ENCODE measurements around the gene LENEP.

The LENEP gene

GRCh38 chr1:154951901-154952657 lies 41.3 kb upstream of the LENEP start:
- H4K91ac ChIP-seq (ENCODE audit: low read depth, low read length, poor library complexity): no peak overlapping the region
- H3K79me1 ChIP-seq (ENCODE audit: low read depth, low read length): peaks cover 10% of the 10 kb centered on the region
- H4K8ac ChIP-seq (ENCODE audit: low read depth, low read length): no peak overlapping the region
- H3K9ac ChIP-seq (ENCODE audit: low read depth, low read length, poor library complexity): no peak overlapping the region
- H2AFZ ChIP-seq (ENCODE audit: low read length): no peak overlapping the region
- H3K14ac ChIP-seq (ENCODE audit: low read length): no peak overlapping the region
- no peak overlapping the region for H2BK15ac ChIP-seq (ENCODE audit: low read length)
- peaks cover 30% of the 10 kb centered on the region in 2 donors for H3K36me3 ChIP-seq (replicated peaks in 1 of 2; ENCODE audit: control insufficient read depth in 2 of 2, insufficient read depth in 2 of 2, low read length in 2 of 2)
- no peak overlapping the region for H2BK120ac ChIP-seq (ENCODE audit: low read depth, low read length)
- no peak for DNase-seq (ENCODE audit: low spot score)
- H3K4me1 ChIP-seq (ENCODE audit: control insufficient read depth in 2 of 2, insufficient read depth in 1 of 2, low read depth in 1 of 2, low read length in 2 of 2): peaks cover 25 to 26% of the 10 kb centered on the region in 2 donors
- no peaks in the 10 kb centered on the region for H3K9me3 ChIP-seq (replicated peaks in 1 of 2; ENCODE audit: control insufficient read depth in 2 of 2, insufficient read depth in 1 of 2, low read depth in 1 of 2, low read length in 2 of 2)
- no peak overlapping the region for H3K4me3 ChIP-seq (ENCODE audit: low read length in 2 of 2)
- no peak overlapping the region for H2BK5ac ChIP-seq (ENCODE audit: low read length)
- no peaks in the 10 kb centered on the region for H3K27me3 ChIP-seq (ENCODE audit: control insufficient read depth in 3 of 3, insufficient read depth in 3 of 3, low read depth in 1 of 3, low read length in 3 of 3)
- H3K4ac ChIP-seq (ENCODE audit: low read length): no peak overlapping the region
- no peak overlapping the region for H3K23ac ChIP-seq (ENCODE audit: low read depth, low read length, poor library complexity)
- no peak overlapping the region for H3K4me2 ChIP-seq (ENCODE audit: insufficient read depth, low read length, poor library complexity, severe bottlenecking)
- no peak overlapping the region for H2BK12ac ChIP-seq (ENCODE audit: low read length)
- H3K18ac ChIP-seq (ENCODE audit: low read length): no peak overlapping the region
- no peak overlapping the region for H3K27ac ChIP-seq (replicated peaks; ENCODE audit: low read length)
- no peak overlapping the region for H2AK5ac ChIP-seq (ENCODE audit: low read depth, low read length)
- no CpG with 5 or more reads among the region's 15 CpGs for WGBS, 2 donors (ENCODE audit: extremely low coverage in 2 of 2, insufficient read length in 2 of 2, insufficient replicate concordance in 1 of 2)

DNA sequence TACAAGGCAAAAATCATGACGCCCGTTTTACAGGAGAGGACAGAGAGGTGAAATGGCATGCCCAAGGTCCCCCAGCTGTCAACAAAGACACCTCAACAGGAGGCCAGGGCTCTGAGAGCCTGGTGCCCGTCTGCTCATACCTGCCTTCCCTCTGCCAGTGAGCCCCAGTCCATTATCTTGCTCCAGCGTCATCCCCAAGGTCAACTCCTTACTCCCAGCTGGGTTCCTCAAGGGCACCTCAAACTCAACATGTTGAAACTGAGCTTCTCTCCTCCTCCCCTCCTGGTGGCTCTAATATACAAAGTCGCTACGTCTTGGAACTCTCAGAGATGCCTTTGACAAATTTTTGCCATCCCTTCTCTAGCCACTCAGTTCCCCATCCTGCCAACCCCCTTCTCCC lies 40.7 kb upstream of the LENEP start:
- Histone ChIP-seq H4K91ac (ENCODE audit: low read depth, low read length, poor library complexity) (no peak overlapping the region), H4K8ac (ENCODE audit: low read depth, low read length) (no peak overlapping the region), H3K4ac (ENCODE audit: low read length) (no peak overlapping the region), H2BK120ac (ENCODE audit: low read depth, low read length) (no peak overlapping the region), H3K27me3 (ENCODE audit: control insufficient read depth in 3 of 3, insufficient read depth in 3 of 3, low read depth in 1 of 3, low read length in 3 of 3) (no peaks in the 10 kb centered on the region), H3K9me3 (replicated peaks in 1 of 2; ENCODE audit: control insufficient read depth in 2 of 2, insufficient read depth in 1 of 2, low read depth in 1 of 2, low read length in 2 of 2) (no peaks in the 10 kb centered on the region), H2BK15ac (ENCODE audit: low read length) (no peak overlapping the region), H3K23ac (ENCODE audit: low read depth, low read length, poor library complexity) (no peak overlapping the region), H3K9ac (ENCODE audit: low read depth, low read length, poor library complexity) (no peak overlapping the region), H3K18ac (ENCODE audit: low read length) (no peak overlapping the region), H3K79me1 (ENCODE audit: low read depth, low read length) (peaks cover 8% of the 10 kb centered on the region), H2AK5ac (ENCODE audit: low read depth, low read length) (no peak overlapping the region), H3K4me2 (ENCODE audit: insufficient read depth, low read length, poor library complexity, severe bottlenecking) (no peak overlapping the region), H3K36me3 (replicated peaks in 1 of 2; ENCODE audit: control insufficient read depth in 2 of 2, insufficient read depth in 2 of 2, low read length in 2 of 2) (peaks cover 25 to 29% of the 10 kb centered on the region in 2 donors), H3K27ac (replicated peaks; ENCODE audit: low read length) (no peak overlapping the region), H2BK5ac (ENCODE audit: low read length) (no peak overlapping the region), H3K14ac (ENCODE audit: low read length) (no peak overlapping the region), H2AFZ (ENCODE audit: low read length) (no peak overlapping the region), H3K4me1 (ENCODE audit: control insufficient read depth in 2 of 2, insufficient read depth in 1 of 2, low read depth in 1 of 2, low read length in 2 of 2) (peaks cover 27 to 28% of the 10 kb centered on the region in 2 donors), H3K4me3 (ENCODE audit: low read length in 2 of 2) (no peak overlapping the region), H2BK12ac (ENCODE audit: low read length) (no peak overlapping the region)
- WGBS, 2 donors (ENCODE audit: extremely low coverage in 2 of 2, insufficient read length in 2 of 2, insufficient replicate concordance in 1 of 2): no CpG with 5 or more reads among the region's 6 CpGs
- DNase-seq (ENCODE audit: low spot score): no peak

DNA sequence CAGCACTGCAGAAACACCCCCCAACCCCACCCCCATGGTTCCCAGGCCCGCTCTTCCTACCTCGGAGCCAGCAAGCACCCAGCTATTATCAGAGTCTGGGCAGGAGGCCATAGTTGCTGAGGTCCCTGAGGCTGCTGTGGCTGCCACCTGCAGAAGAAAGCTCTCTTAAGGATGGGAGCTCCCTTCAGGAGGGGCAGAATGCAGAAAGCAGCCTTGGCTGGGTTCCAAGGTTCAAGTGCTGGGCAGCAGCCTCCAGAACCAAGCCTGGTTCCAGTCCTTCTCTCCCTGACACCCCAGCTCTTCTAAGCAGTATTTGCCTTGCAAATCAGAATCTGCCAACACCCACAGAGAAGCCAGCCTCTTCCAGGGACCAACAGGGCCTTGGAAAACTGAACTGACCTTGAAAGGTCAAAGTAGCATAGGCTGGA lies 39.8 kb upstream of the LENEP start:
- no CpG with 5 or more reads among the region's 2 CpGs for WGBS, 2 donors (ENCODE audit: extremely low coverage in 2 of 2, insufficient read length in 2 of 2, insufficient replicate concordance in 1 of 2)
- Histone ChIP-seq H4K91ac (ENCODE audit: low read depth, low read length, poor library complexity) (no peak overlapping the region), H2BK12ac (ENCODE audit: low read length) (no peak overlapping the region), H2BK120ac (ENCODE audit: low read depth, low read length) (no peak overlapping the region), H2AK5ac (ENCODE audit: low read depth, low read length) (no peak overlapping the region), H3K27me3 (ENCODE audit: control insufficient read depth in 3 of 3, insufficient read depth in 3 of 3, low read depth in 1 of 3, low read length in 3 of 3) (no peaks in the 10 kb centered on the region), H3K4ac (ENCODE audit: low read length) (no peak overlapping the region), H3K18ac (ENCODE audit: low read length) (no peak overlapping the region), H3K36me3 (replicated peaks in 1 of 2; ENCODE audit: control insufficient read depth in 2 of 2, insufficient read depth in 2 of 2, low read length in 2 of 2) (peaks cover 19 to 30% of the 10 kb centered on the region in 2 donors), H3K4me3 (ENCODE audit: low read length in 2 of 2) (no peak overlapping the region), H4K8ac (ENCODE audit: low read depth, low read length) (no peak overlapping the region), H2BK5ac (ENCODE audit: low read length) (no peak overlapping the region), H3K9me3 (replicated peaks in 1 of 2; ENCODE audit: control insufficient read depth in 2 of 2, insufficient read depth in 1 of 2, low read depth in 1 of 2, low read length in 2 of 2) (no peaks in the 10 kb centered on the region), H3K4me2 (ENCODE audit: insufficient read depth, low read length, poor library complexity, severe bottlenecking) (no peak overlapping the region), H3K23ac (ENCODE audit: low read depth, low read length, poor library complexity) (no peak overlapping the region), H3K27ac (replicated peaks; ENCODE audit: low read length) (no peak overlapping the region), H2BK15ac (ENCODE audit: low read length) (no peak overlapping the region), H3K9ac (ENCODE audit: low read depth, low read length, poor library complexity) (no peak overlapping the region), H2AFZ (ENCODE audit: low read length) (no peak overlapping the region), H3K79me1 (ENCODE audit: low read depth, low read length) (peaks cover 5% of the 10 kb centered on the region), H3K4me1 (ENCODE audit: control insufficient read depth in 2 of 2, insufficient read depth in 1 of 2, low read depth in 1 of 2, low read length in 2 of 2) (peaks cover 27 to 28% of the 10 kb centered on the region in 2 donors), H3K14ac (ENCODE audit: low read length) (no peak overlapping the region)
- no peak for DNase-seq (ENCODE audit: low spot score)

DNA sequence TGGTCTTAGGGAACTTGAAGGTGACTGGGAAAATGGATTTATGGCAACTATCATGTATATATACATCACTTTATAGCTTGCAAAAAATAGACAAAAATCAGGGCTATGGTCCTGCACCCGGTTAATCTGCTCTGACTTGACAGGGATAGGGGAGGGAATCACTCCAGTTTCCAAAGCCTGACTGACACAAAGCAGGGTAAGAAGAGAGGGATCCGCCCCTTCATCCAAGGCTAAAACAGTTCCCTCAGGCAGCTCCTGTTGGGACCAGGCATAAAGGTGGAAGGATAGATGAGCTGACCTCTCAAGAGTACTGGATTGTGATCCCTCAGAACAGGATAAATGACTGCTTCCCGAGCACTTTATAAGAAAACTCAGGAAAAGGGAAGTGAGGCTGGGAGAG lies 38.8 kb upstream of the LENEP start:
- Histone ChIP-seq H3K18ac (ENCODE audit: low read length) (no peak overlapping the region), H3K4me2 (ENCODE audit: insufficient read depth, low read length, poor library complexity, severe bottlenecking) (peak overlapping the region; percentile 76), H3K36me3 (replicated peaks in 1 of 2; ENCODE audit: control insufficient read depth in 2 of 2, insufficient read depth in 2 of 2, low read length in 2 of 2) (peaks cover 23 to 39% of the 10 kb centered on the region in 2 donors), H3K79me1 (ENCODE audit: low read depth, low read length) (peaks cover 10% of the 10 kb centered on the region), H3K14ac (ENCODE audit: low read length) (no peak overlapping the region), H3K9me3 (replicated peaks in 1 of 2; ENCODE audit: control insufficient read depth in 2 of 2, insufficient read depth in 1 of 2, low read depth in 1 of 2, low read length in 2 of 2) (no peaks in the 10 kb centered on the region), H2BK12ac (ENCODE audit: low read length) (no peak overlapping the region), H2BK120ac (ENCODE audit: low read depth, low read length) (no peak overlapping the region), H4K8ac (ENCODE audit: low read depth, low read length) (no peak overlapping the region), H2BK5ac (ENCODE audit: low read length) (no peak overlapping the region), H4K91ac (ENCODE audit: low read depth, low read length, poor library complexity) (no peak overlapping the region), H3K27me3 (ENCODE audit: control insufficient read depth in 3 of 3, insufficient read depth in 3 of 3, low read depth in 1 of 3, low read length in 3 of 3) (no peaks in the 10 kb centered on the region), H2BK15ac (ENCODE audit: low read length) (no peak overlapping the region), H3K4me1 (ENCODE audit: control insufficient read depth in 2 of 2, insufficient read depth in 1 of 2, low read depth in 1 of 2, low read length in 2 of 2) (peaks cover 27 to 28% of the 10 kb centered on the region in 2 donors), H3K4me3 (ENCODE audit: low read length in 2 of 2) (peak overlapping the region; percentile 59 to 84), H3K27ac (replicated peaks; ENCODE audit: low read length) (peak overlapping the region; percentile 97), H3K9ac (ENCODE audit: low read depth, low read length, poor library complexity) (no peak overlapping the region), H2AFZ (ENCODE audit: low read length) (no peak overlapping the region), H2AK5ac (ENCODE audit: low read depth, low read length) (no peak overlapping the region), H3K23ac (ENCODE audit: low read depth, low read length, poor library complexity) (no peak overlapping the region), H3K4ac (ENCODE audit: low read length) (no peak overlapping the region)
- DNase-seq (ENCODE audit: low spot score): no peak
- no CpG with 5 or more reads among the region's 3 CpGs for WGBS, 2 donors (ENCODE audit: extremely low coverage in 2 of 2, insufficient read length in 2 of 2, insufficient replicate concordance in 1 of 2)
